Upper lobe of left lung (tissue), 6 donors: ENCODE measurements around the gene RFK. TPM values are rescaled to one million over a fixed set of nuclear protein-coding genes. Genes with fewer than 3 reads are reported as not detected.

Experiments used
- ATAC-seq, 2 donors: fragments of 200-7000 bp; cut with Tn5 transposase; one replicate each; pipeline ENCODE4 v1.9.1; 2022; ENCODE audit warnings: mild to moderate bottlenecking in 2 of 2, moderate library complexity in 2 of 2; ENCODE audit not compliant: low FRiP score in 2 of 2
- DNase-seq, 2 donors: peaks; one replicate each; pipeline ENCODE4 v3.0.0-alpha.2; 2019 to 2020
- H3K27ac ChIP-seq, 4 donors: fragments of 200-600 bp; sonication (generic); one replicate each; pipeline ENCODE4 v1.5.1; 2016 to 2019
- H3K27me3 ChIP-seq, 4 donors: fragments of 200-600 bp; sonication (generic); one replicate each; pipeline ENCODE4 v1.5.1; 2017 to 2019
- H3K36me3 ChIP-seq, 4 donors: fragments of 200-600 bp; sonication (generic); one replicate each; pipeline ENCODE4 v1.5.1; 2016 to 2019
- H3K4me1 ChIP-seq, 4 donors: fragments of 200-600 bp; sonication (generic); one replicate each; pipeline ENCODE4 v1.5.1; 2018 to 2019
- H3K4me3 ChIP-seq, 4 donors: fragments of 200-600 bp; sonication (generic); one replicate each; pipeline ENCODE4 v1.5.1; 2017 to 2019; ENCODE audit warnings: mild to moderate bottlenecking in 2 of 4, moderate library complexity in 1 of 4
- H3K9me3 ChIP-seq, 4 donors: fragments of 200-600 bp; sonication (generic); one replicate each; pipeline ENCODE4 v1.5.1; 2018 to 2019
- CTCF ChIP-seq, 6 experiments: fragments of 450-650 bp in 4 of 6; fragments of 200-600 bp in 2 of 6; sonication (generic) in 2 of 6; IDR thresholded peaks; one replicate each; pipeline ENCODE4 v1.5.1; 2016 to 2019; ENCODE audit warnings: antibody characterized with exemption in 6 of 6
- EP300 ChIP-seq, 4 donors: sonication (generic); formaldehyde crosslinking; IDR thresholded peaks; one replicate each; pipeline ENCODE4 v1.5.1; 2017; ENCODE audit warnings: antibody characterized with exemption in 4 of 4, control low read depth in 2 of 4
- POLR2A ChIP-seq, 4 donors: fragments of 450-650 bp; IDR thresholded peaks; one replicate each; pipeline ENCODE4 v1.5.1; 2016 to 2017; ENCODE audit warnings: antibody characterized with exemption in 4 of 4, mild to moderate bottlenecking in 2 of 4
- POLR2AphosphoS5 ChIP-seq, 2 donors: sonication (generic); formaldehyde crosslinking; IDR thresholded peaks; one replicate each; pipeline ENCODE4 v1.5.1; 2017; ENCODE audit warnings: antibody characterized with exemption in 2 of 2
- WGBS, 2 donors: methylation state at CpG; one replicate each; pipeline ENCODE4 v1.1.5; 2017 to 2018; 5-methylcytosine and 5-hydroxymethylcytosine counted together
- total RNA-seq, 6 donors: library from RNA; depleted of rRNA in 4 of 6; stranded (reverse); fragments of >200 nt in 4 of 6; gene quantifications; one replicate each; pipeline versions ENCODE4 v1.1.0 to v1.2.1, GENCODE V29; 2016 to 2021
- donor health status: DM: no; HTN: no; CAD: no; lungs with moderate emphysema.
- donor health status: DM: no; HTN: yes; CAD: no; lungs with severe emphysema.

The RFK gene
- total RNA-seq, 6 donors from 2014 or later, result 4.8 to 24.3 (median 14.7) TPM

- 89 to 94% methylated on average over 2 of the region's 2 CpGs for WGBS, 2 donors
- TF ChIP-seq CTCF (IDR thresholded peaks at IDR 0.05) (no peak), POLR2A (IDR thresholded peaks at IDR 0.05) (no peak), POLR2AphosphoS5 (IDR thresholded peaks at IDR 0.05) (no peak)
- Histone ChIP-seq H3K27me3 (no peaks in the 10 kb centered on the region), H3K4me1 (peaks cover 0 to 8% (median 5%) of the 10 kb centered on the region in 4 donors), H3K4me3 (no peak overlapping the region), H3K36me3 (no peaks in the 10 kb centered on the region), H3K9me3 (no peaks in the 10 kb centered on the region), H3K27ac (no peak overlapping the region)
- DNase-seq, result no peak
- no peak for ATAC-seq
Observed at GRCh38 chr9:76401176-76401575, 7.0 kb upstream of the RFK start.

- no peak overlapping the region for H3K27ac ChIP-seq
- WGBS, 2 donors, result 20 to 24% methylated on average over 1 of the region's 1 CpG
- no peaks in the 10 kb centered on the region for H3K9me3 ChIP-seq
- peaks cover 4 to 11% (median 6%) of the 10 kb centered on the region in 4 donors for H3K4me1 ChIP-seq
- DNase-seq (no peak), ATAC-seq (no peak)
- TF ChIP-seq EP300 (IDR thresholded peaks at IDR 0.05) (no peak), POLR2A (IDR thresholded peaks at IDR 0.05) (no peak), POLR2AphosphoS5 (IDR thresholded peaks at IDR 0.05) (no peak), CTCF (IDR thresholded peaks at IDR 0.05) (no peak)
- no peaks in the 10 kb centered on the region for H3K36me3 ChIP-seq
- no peak overlapping the region for H3K4me3 ChIP-seq
- no peaks in the 10 kb centered on the region for H3K27me3 ChIP-seq
Observed at GRCh38 chr9:76400534-76401096, 6.4 kb upstream of the RFK start.

GRCh38 chr9:76399856-76400255 lies 5.6 kb upstream of the RFK start:
- H3K4me3 ChIP-seq, result no peak overlapping the region
- WGBS, 2 donors, result 68 to 86% methylated on average over 1 of the region's 1 CpG
- ATAC-seq, result no peak

GRCh38 chr9:76396597-76396996 lies 2.4 kb upstream of the RFK start:
- Histone ChIP-seq H3K4me1 (peaks cover 3 to 23% (median 15%) of the 10 kb centered on the region in 4 donors), H3K9me3 (no peaks in the 10 kb centered on the region), H3K4me3 (no peak overlapping the region), H3K36me3 (no peaks in the 10 kb centered on the region), H3K27me3 (no peaks in the 10 kb centered on the region), H3K27ac (no peak overlapping the region)
- no peak for ATAC-seq
- peak in 1 of 2 donors; percentile 25 for DNase-seq
- TF ChIP-seq POLR2AphosphoS5 (IDR thresholded peaks at IDR 0.05) (no peak), EP300 (IDR thresholded peaks at IDR 0.05) (no peak), POLR2A (IDR thresholded peaks at IDR 0.05) (no peak), CTCF (IDR thresholded peaks at IDR 0.05) (no peak)
- WGBS, 2 donors, result 95 to 99% methylated on average over 13 of the region's 13 CpGs

More at GRCh38 chr9:76399856-76400255, 5.6 kb upstream of the RFK start:
- no peak for DNase-seq
- H3K4me1 ChIP-seq, result peaks cover 5 to 17% (median 12%) of the 10 kb centered on the region in 4 donors
- no peak for TF ChIP-seq EP300 (IDR thresholded peaks at IDR 0.05)
- no peak for TF ChIP-seq CTCF (IDR thresholded peaks at IDR 0.05)
- TF ChIP-seq POLR2A (IDR thresholded peaks at IDR 0.05), result no peak
- no peak for TF ChIP-seq POLR2AphosphoS5 (IDR thresholded peaks at IDR 0.05)
- no peaks in the 10 kb centered on the region for H3K27me3 ChIP-seq
- no peak overlapping the region for H3K27ac ChIP-seq
- H3K36me3 ChIP-seq, result no peaks in the 10 kb centered on the region
- H3K9me3 ChIP-seq, result no peaks in the 10 kb centered on the region

- peaks cover 3 to 23% (median 15%) of the 10 kb centered on the region in 4 donors for H3K4me1 ChIP-seq
- no peaks in the 10 kb centered on the region for H3K36me3 ChIP-seq
- H3K27ac ChIP-seq, result no peak overlapping the region
- H3K27me3 ChIP-seq, result no peaks in the 10 kb centered on the region
- ATAC-seq (no peak), DNase-seq (no peak)
- H3K9me3 ChIP-seq, result no peaks in the 10 kb centered on the region
- WGBS, 2 donors, result 91 to 93% methylated on average over 6 of the region's 6 CpGs
- TF ChIP-seq CTCF (IDR thresholded peaks at IDR 0.05), result no peak
- TF ChIP-seq POLR2A (IDR thresholded peaks at IDR 0.05), result no peak
- no peak for TF ChIP-seq EP300 (IDR thresholded peaks at IDR 0.05)
- no peak for TF ChIP-seq POLR2AphosphoS5 (IDR thresholded peaks at IDR 0.05)
- H3K4me3 ChIP-seq, result no peak overlapping the region
Observed at GRCh38 chr9:76396144-76396543, 1.9 kb upstream of the RFK start.
